SK-N-DZ (cell line): ENCODE measurements around the gene FOXN1.
A peak's percentile ranks its signal among the peaks of the same experiment; 100 is the strongest.

ENCODE experiments used
- DNase-seq: peaks from one replicate; pipeline ENCODE4 v3.0.0-alpha.2; 2015; ENCODE audit warnings: low spot score

FOXN1 gene

GRCh38 chr17:28547096-28547622 lies 41.0 kb downstream of the FOXN1 start:
- DNase-seq = no peak

- DNase-seq = peak; percentile 72
These were observed 41.7 kb downstream of the FOXN1 start for GRCh38 chr17:28547623-28548416.

GRCh38 chr17:28548417-28549130 lies 42.4 kb downstream of the FOXN1 start:
- no peak for DNase-seq

- no peak for DNase-seq
These were observed 43.3 kb downstream of the FOXN1 start for GRCh38 chr17:28549236-28550132.

- no peak for DNase-seq
These were observed 44.7 kb downstream of the FOXN1 start for GRCh38 chr17:28550858-28551257.

- peak; percentile 43 for DNase-seq
These were observed 45.5 kb downstream of the FOXN1 start for GRCh38 chr17:28551421-28552175.

- DNase-seq = peak; percentile 78
These were observed 46.2 kb downstream of the FOXN1 start, which contains the start of gene UNC119 for GRCh38 chr17:28552176-28552999. Gene UNC119, minus strand, starts transcription at chr17:28552624. Its CDS starts 67 bp downstream, at chr17:28552557.

- no peak for DNase-seq
These were observed 46.9 kb downstream of the FOXN1 start for GRCh38 chr17:28553000-28553505.

GRCh38 chr17:28554565-28554964 lies 48.4 kb downstream of the FOXN1 start:
- DNase-seq = no peak

- no peak for DNase-seq
These were observed 48.9 kb downstream of the FOXN1 start for GRCh38 chr17:28555022-28555421.

- no peak for DNase-seq
These were observed 57.3 kb downstream of the FOXN1 start for GRCh38 chr17:28563475-28563874.

- no peak for DNase-seq
These were observed 61.5 kb downstream of the FOXN1 start for GRCh38 chr17:28567604-28568003.

- DNase-seq = no peak
These were observed 63.3 kb downstream of the FOXN1 start for GRCh38 chr17:28569446-28569845.

GRCh38 chr17:28570716-28571360 lies 64.7 kb downstream of the FOXN1 start:
- peak; percentile 67 for DNase-seq

- DNase-seq = peak; percentile 93
These were observed 65.4 kb downstream of the FOXN1 start, which contains the start of gene PIGS for GRCh38 chr17:28571361-28572122. Gene PIGS, minus strand, starts transcription at chr17:28571524. Its CDS starts 28 bp downstream, at chr17:28571496.

GRCh38 chr17:28572259-28573039 lies 66.3 kb downstream of the FOXN1 start:
- no peak for DNase-seq

- no peak for DNase-seq
These were observed 66.9 kb downstream of the FOXN1 start for GRCh38 chr17:28573040-28573380.

- DNase-seq = no peak
These were observed 67.4 kb downstream of the FOXN1 start for GRCh38 chr17:28573521-28573920.
